KMS-11 (cell line): ENCODE measurements around the gene ST6GALNAC5.

Experiments used
- H2AFZ ChIP-seq: fragments of 200-600 bp; sonication (generic); 2 replicates; pipeline ENCODE4 v1.6.1; 2016; ENCODE audit warnings: antibody characterized with exemption, mixed run types, low read depth
- H3K27ac ChIP-seq: fragments of 200-600 bp; sonication (generic); 2 replicates; pipeline ENCODE4 v1.6.1; 2016; ENCODE audit warnings: mild to moderate bottlenecking, mixed run types
- H3K27me3 ChIP-seq: fragments of 200-600 bp; sonication (generic); 2 replicates; pipeline ENCODE4 v1.6.1; 2017; ENCODE audit warnings: mild to moderate bottlenecking, low read depth, mixed run types, moderate library complexity; ENCODE audit not compliant: insufficient read depth
- H3K36me3 ChIP-seq: fragments of 200-600 bp; sonication (generic); 2 replicates; pipeline ENCODE4 v1.6.1; 2017; ENCODE audit warnings: mild to moderate bottlenecking, mixed run types; ENCODE audit not compliant: insufficient read depth
- H3K4me1 ChIP-seq: fragments of 200-600 bp; sonication (generic); 2 replicates; pipeline ENCODE4 v1.6.1; 2016; ENCODE audit warnings: mild to moderate bottlenecking, low read depth, mixed run types; ENCODE audit not compliant: poor library complexity, severe bottlenecking
- H3K4me2 ChIP-seq: fragments of 200-600 bp; sonication (generic); 2 replicates; pipeline ENCODE4 v1.7.0; 2016; ENCODE audit warnings: mild to moderate bottlenecking, mixed run types
- H3K4me3 ChIP-seq: fragments of 200-600 bp; sonication (generic); IDR thresholded peaks from 2 replicates; pipeline ENCODE4 v1.6.1; 2017; ENCODE audit warnings: low read depth, low read length, mixed read lengths; ENCODE audit not compliant: insufficient read depth
- H3K79me2 ChIP-seq: fragments of 200-600 bp; sonication (generic); 2 replicates; pipeline ENCODE4 v1.6.1; 2016; ENCODE audit warnings: low read depth, mixed run types; ENCODE audit not compliant: insufficient read depth
- H3K9ac ChIP-seq: fragments of 200-600 bp; sonication (generic); 2 replicates; pipeline ENCODE4 v1.6.1; 2016; ENCODE audit warnings: mild to moderate bottlenecking, mixed run types
- H4K20me1 ChIP-seq: fragments of 200-600 bp; sonication (generic); 2 replicates; pipeline ENCODE4 v1.6.1; 2016; ENCODE audit warnings: mild to moderate bottlenecking, mixed run types; ENCODE audit not compliant: insufficient read depth
- TF ChIP-seq, protein P1 (sequence below): fragments of 200-600 bp; sonication (generic); conservative IDR thresholded peaks from 2 replicates; pipeline ENCODE4 v1.6.1; 2017; ENCODE audit warnings: low read depth, mild to moderate bottlenecking, antibody characterized with exemption, low read length, moderate library complexity, mixed read lengths

ST6GALNAC5 gene

DNA sequence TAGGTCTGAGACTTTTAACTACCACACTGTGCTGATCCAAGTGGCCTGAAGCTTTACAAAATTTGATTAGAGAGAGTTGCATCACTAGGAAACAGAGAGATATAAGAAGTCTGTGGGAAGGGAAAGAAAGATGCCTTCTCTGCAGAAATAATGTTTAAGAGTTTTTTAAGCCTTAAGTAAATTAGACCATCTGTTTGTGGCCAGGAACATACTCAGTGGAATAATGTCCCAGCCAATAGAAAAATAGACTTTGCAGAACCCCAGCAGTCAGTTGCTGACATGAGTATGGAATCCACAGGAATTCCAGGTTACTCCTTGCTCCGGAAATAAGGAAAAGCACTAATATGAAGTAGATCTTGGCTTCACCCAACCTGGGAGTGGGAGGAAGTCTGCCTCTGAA lies 144.8 kb downstream of the ST6GALNAC5 start:
- H3K36me3 ChIP-seq, result no peaks in the 10 kb centered on the region
- TF ChIP-seq, protein P1, sequence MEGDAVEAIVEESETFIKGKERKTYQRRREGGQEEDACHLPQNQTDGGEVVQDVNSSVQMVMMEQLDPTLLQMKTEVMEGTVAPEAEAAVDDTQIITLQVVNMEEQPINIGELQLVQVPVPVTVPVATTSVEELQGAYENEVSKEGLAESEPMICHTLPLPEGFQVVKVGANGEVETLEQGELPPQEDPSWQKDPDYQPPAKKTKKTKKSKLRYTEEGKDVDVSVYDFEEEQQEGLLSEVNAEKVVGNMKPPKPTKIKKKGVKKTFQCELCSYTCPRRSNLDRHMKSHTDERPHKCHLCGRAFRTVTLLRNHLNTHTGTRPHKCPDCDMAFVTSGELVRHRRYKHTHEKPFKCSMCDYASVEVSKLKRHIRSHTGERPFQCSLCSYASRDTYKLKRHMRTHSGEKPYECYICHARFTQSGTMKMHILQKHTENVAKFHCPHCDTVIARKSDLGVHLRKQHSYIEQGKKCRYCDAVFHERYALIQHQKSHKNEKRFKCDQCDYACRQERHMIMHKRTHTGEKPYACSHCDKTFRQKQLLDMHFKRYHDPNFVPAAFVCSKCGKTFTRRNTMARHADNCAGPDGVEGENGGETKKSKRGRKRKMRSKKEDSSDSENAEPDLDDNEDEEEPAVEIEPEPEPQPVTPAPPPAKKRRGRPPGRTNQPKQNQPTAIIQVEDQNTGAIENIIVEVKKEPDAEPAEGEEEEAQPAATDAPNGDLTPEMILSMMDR, result no peak
- no peak overlapping the region for H3K27ac ChIP-seq
- no peak overlapping the region for H3K4me2 ChIP-seq
- H3K9ac ChIP-seq, result no peak overlapping the region
- no peaks in the 10 kb centered on the region for H4K20me1 ChIP-seq
- H3K27me3 ChIP-seq, result no peaks in the 10 kb centered on the region
- no peaks in the 10 kb centered on the region for H3K79me2 ChIP-seq
- no peak overlapping the region for H3K4me3 ChIP-seq
- H2AFZ ChIP-seq, result no peak overlapping the region
- H3K4me1 ChIP-seq, result no peaks in the 10 kb centered on the region

DNA sequence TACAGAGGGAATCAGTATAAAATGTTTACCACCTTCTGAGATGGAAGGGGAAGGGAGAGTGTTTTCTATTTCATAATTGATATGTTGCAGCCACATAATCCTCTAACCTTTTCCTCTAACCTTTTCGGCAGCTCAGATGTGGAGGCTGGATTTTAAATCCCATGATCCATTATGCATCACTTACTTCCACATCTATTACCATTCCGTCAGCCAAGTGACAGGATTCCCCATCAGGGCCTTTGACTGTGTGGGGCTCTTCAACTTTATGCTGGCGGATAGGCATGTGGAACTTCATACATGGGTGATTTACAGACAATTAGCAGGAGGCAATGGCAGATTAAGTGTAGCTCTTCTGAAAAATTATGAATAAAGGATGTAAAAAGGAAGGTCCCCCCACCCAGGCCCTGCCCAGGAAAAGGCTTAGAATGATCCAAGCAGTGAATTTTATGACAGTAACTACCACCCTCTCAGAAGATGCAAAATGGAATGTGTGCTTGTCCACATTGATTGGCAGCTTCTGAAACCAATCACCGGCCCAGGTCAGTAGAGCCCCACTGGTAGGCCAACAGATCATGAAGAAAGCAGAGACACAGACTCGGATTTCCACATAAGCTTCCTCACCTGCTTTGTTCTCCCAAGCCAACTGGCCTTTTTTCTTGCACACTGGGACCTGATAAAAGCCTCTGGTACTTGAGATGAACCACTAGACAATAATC lies 147.0 kb downstream of the ST6GALNAC5 start:
- Histone ChIP-seq H3K79me2 (no peaks in the 10 kb centered on the region), H3K4me3 (no peak overlapping the region), H4K20me1 (no peaks in the 10 kb centered on the region), H3K27me3 (no peaks in the 10 kb centered on the region), H3K36me3 (no peaks in the 10 kb centered on the region), H3K4me1 (no peaks in the 10 kb centered on the region), H2AFZ (no peak overlapping the region), H3K9ac (no peak overlapping the region), H3K27ac (no peak overlapping the region), H3K4me2 (no peak overlapping the region)
- TF ChIP-seq, protein P1, result no peak

DNA sequence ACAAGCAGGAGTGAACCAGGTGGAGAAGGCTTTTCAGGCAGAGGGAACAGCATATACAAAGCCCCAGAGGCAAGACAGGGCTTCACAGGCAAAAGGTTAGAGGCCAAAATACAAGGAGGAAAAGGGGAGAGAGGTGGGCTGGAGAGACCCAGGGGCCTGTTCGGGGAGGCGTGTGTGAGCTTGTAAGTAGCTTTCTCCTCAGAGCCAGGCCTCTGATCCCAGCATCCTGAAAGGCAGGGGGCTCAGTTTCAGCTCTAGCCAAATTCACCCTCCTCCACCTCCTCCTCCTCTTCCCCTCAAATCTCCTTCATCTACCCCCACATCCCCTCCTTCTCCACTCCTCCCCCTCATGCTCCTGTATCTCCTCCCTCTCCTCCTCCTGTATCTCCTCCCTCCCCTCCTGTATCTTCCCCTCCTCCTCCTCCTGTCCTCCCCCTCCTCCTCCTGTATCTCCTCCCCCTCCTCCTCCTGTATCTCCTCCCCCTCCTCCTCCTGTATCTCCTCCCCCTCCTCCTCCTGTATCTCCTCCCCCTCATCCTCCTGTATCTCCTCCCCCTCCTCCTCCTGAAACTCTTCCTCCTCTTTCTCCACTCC lies 148.6 kb downstream of the ST6GALNAC5 start:
- Histone ChIP-seq H3K9ac (no peak overlapping the region), H3K27me3 (no peaks in the 10 kb centered on the region), H3K79me2 (no peaks in the 10 kb centered on the region), H3K4me2 (no peak overlapping the region), H2AFZ (no peak overlapping the region), H3K4me3 (no peak overlapping the region), H3K27ac (no peak overlapping the region), H4K20me1 (no peaks in the 10 kb centered on the region), H3K4me1 (no peaks in the 10 kb centered on the region), H3K36me3 (no peaks in the 10 kb centered on the region)
- TF ChIP-seq, protein P1, result no peak

DNA sequence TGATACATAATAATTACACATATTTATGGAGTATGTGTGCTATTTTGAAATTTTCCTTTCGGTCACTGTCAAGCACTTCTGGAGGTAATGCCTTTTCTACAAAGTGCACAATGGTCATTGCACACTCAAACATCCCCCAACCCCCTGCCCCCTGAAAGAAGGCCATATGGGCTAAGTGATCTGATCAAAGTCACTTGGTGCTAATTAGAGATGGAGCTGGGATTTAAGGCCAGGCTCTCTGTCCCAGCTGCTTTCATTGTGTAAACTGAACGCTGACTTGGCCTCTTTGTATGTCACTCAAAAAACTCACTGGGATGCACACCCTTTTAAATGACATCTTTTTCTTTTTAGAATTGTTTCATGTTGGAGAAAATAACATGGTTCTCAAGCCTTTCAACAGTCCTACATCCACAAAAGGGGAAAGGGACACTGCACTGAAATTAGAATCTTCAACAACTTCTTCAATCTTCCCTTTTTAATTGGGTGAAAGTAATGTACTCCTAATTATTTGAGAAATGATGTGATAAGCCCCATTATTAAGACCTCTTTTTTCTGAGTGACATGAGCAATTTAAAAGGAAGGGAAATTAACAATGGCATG lies 149.2 kb downstream of the ST6GALNAC5 start:
- Histone ChIP-seq H3K9ac (no peak overlapping the region), H3K36me3 (no peaks in the 10 kb centered on the region), H3K27me3 (no peaks in the 10 kb centered on the region), H3K4me3 (no peak overlapping the region), H4K20me1 (no peaks in the 10 kb centered on the region), H2AFZ (no peak overlapping the region), H3K4me1 (no peaks in the 10 kb centered on the region), H3K4me2 (no peak overlapping the region), H3K79me2 (no peaks in the 10 kb centered on the region), H3K27ac (no peak overlapping the region)
- TF ChIP-seq, protein P1, result no peak
